Keratinocyte (primary cell): ENCODE measurements around the gene RPL28. TPM values are rescaled to one million over a fixed set of nuclear protein-coding genes. Genes with fewer than 3 reads are reported as not detected.
A peak's percentile ranks its signal among the peaks of the same experiment; 100 is the strongest.
"Not testable (repeated sequence)": the region's sequence is repeated elsewhere in the genome, so short reads cannot be mapped to it uniquely, and the experiment has no call there.

Experiments
- DNase-seq: peaks from one replicate; pipeline ENCODE4 v3.0.0-alpha.2; 2011; ENCODE audit warnings: low read depth, missing footprints, low spot score
- FAIRE-seq: peaks from 2 replicates; lab custom pipeline; 2011; peaks lifted over from hg19 to GRCh38; lab: Jason Lieb, UNC
- H2AFZ ChIP-seq: 2 replicates; pipeline ENCODE4 v1.6.0; 2012; ENCODE audit warnings: low read length, control low read depth, inconsistent platforms; ENCODE audit not compliant: control insufficient read depth
- H3K27ac ChIP-seq: 2 replicates; pipeline ENCODE4 v1.5.1; 2011; ENCODE audit warnings: low read length; ENCODE audit not compliant: control insufficient read depth, insufficient read depth
- H3K27me3 ChIP-seq: 3 replicates; pipeline ENCODE4 v1.6.0; 2011; ENCODE audit warnings: low read length; ENCODE audit not compliant: control insufficient read depth, insufficient read depth; ENCODE audit errors: extremely low read depth
- H3K36me3 ChIP-seq, 2 experiments: 2 replicates in 1 of 2; 3 replicates in 1 of 2; pipeline ENCODE4 v1.5.1; 2011; ENCODE audit warnings: low read length in 2 of 2, mild to moderate bottlenecking in 1 of 2; ENCODE audit not compliant: control insufficient read depth in 2 of 2, insufficient read depth in 2 of 2; ENCODE audit errors: extremely low read depth in 1 of 2
- H3K4me1 ChIP-seq: 3 replicates; pipeline ENCODE4 v1.5.1; 2011; ENCODE audit warnings: low read length; ENCODE audit not compliant: control insufficient read depth, insufficient read depth; ENCODE audit errors: extremely low read depth
- H3K4me2 ChIP-seq: 3 replicates; pipeline ENCODE4 v1.6.0; 2011; ENCODE audit warnings: low read depth, low read length; ENCODE audit not compliant: control insufficient read depth, insufficient read depth; ENCODE audit errors: extremely low read depth
- H3K4me3 ChIP-seq, 3 experiments: fragments of 200-600 bp in 1 of 3; sonication (generic) in 1 of 3; 2 replicates in 2 of 3; 3 replicates in 1 of 3; pipeline ENCODE4 v1.5.1; 2011 to 2016; ENCODE audit warnings: low read length in 3 of 3, mild to moderate bottlenecking in 3 of 3, control low read depth in 2 of 3, inconsistent platforms in 1 of 3, low read depth in 1 of 3, mixed read lengths in 1 of 3, mixed run types in 1 of 3, moderate library complexity in 1 of 3; ENCODE audit not compliant: control insufficient read depth in 2 of 3, insufficient read depth in 2 of 3; ENCODE audit errors: extremely low read depth in 1 of 3
- H3K79me2 ChIP-seq: 2 replicates; pipeline ENCODE4 v1.6.0; 2012; ENCODE audit warnings: low read length; ENCODE audit not compliant: control insufficient read depth, insufficient read depth
- H3K9ac ChIP-seq: 3 replicates; pipeline ENCODE4 v1.6.0; 2011; ENCODE audit warnings: low read length; ENCODE audit not compliant: control insufficient read depth, insufficient read depth; ENCODE audit errors: extremely low read depth
- H3K9me1 ChIP-seq: 3 replicates; pipeline ENCODE4 v1.6.0; 2011; ENCODE audit warnings: low read length; ENCODE audit not compliant: control insufficient read depth, insufficient read depth; ENCODE audit errors: extremely low read depth
- H3K9me3 ChIP-seq: 2 replicates; pipeline ENCODE4 v1.5.1; 2012; ENCODE audit warnings: low read depth, low read length; ENCODE audit not compliant: control insufficient read depth
- H4K20me1 ChIP-seq: 3 replicates; pipeline ENCODE4 v1.6.0; 2011; ENCODE audit warnings: low read length; ENCODE audit not compliant: control insufficient read depth, insufficient read depth; ENCODE audit errors: extremely low read depth
- EZH2 ChIP-seq: IDR thresholded peaks from one replicate; pipeline ENCODE4 v1.6.1; 2012; ENCODE audit warnings: inconsistent platforms, mild to moderate bottlenecking, low read length, moderate library complexity
- dilution Hi-C: fragments of 300-500 bp; cut with MboI; formaldehyde crosslinking; loops from one replicate; pipeline ENCODE4 v1.7.0; 2020; ENCODE audit warnings: low sequenced_read_pairs; ENCODE audit not compliant: extremely low pct_ligation_motif_present
- polyA plus RNA-seq, 5 experiments: library from polyadenylated mRNA; depleted of rRNA in 3 of 5; stranded (reverse) in 3 of 5; stranded (forward) in 1 of 5; unstranded in 1 of 5; fragments of >200 nt; gene quantifications; 1 replicate in 1 of 5; 2 replicates in 3 of 5; 3 replicates in 1 of 5; pipeline versions ENCODE4 v1.2.1 to v1.2.3, GENCODE V29; 2011 to 2012; ENCODE audit warnings: missing spikeins in 2 of 5, low read depth in 1 of 5, low replicate concordance in 1 of 5
- TF ChIP-seq, protein P1 (sequence below), 3 experiments: IDR thresholded peaks in 1 of 3; conservative IDR thresholded peaks in 1 of 3; optimal IDR thresholded peaks in 1 of 3; 2 replicates in 2 of 3; 3 replicates in 1 of 3; pipeline versions ENCODE3 to v1.5.1; 2011; ENCODE audit warnings: low read length in 3 of 3, mild to moderate bottlenecking in 3 of 3, moderate library complexity in 2 of 3, control low read depth in 1 of 3, inconsistent platforms in 1 of 3; ENCODE audit not compliant: insufficient read depth in 2 of 3; ENCODE audit errors: extremely low read depth in 1 of 3

RPL28 gene
- polyA plus RNA-seq, 1 donor (not counting 4 experiments of a cell fraction or from before 2014, with no cell fraction given): 282 TPM

- FAIRE-seq (peak; percentile 81), DNase-seq (peak; percentile 66)
- no peaks in the 10 kb centered on the region for H3K36me3 ChIP-seq
- H3K4me3 ChIP-seq: no peak overlapping the region
- peaks cover 28% of the 10 kb centered on the region for H3K4me1 ChIP-seq
- TF ChIP-seq, protein P1, sequence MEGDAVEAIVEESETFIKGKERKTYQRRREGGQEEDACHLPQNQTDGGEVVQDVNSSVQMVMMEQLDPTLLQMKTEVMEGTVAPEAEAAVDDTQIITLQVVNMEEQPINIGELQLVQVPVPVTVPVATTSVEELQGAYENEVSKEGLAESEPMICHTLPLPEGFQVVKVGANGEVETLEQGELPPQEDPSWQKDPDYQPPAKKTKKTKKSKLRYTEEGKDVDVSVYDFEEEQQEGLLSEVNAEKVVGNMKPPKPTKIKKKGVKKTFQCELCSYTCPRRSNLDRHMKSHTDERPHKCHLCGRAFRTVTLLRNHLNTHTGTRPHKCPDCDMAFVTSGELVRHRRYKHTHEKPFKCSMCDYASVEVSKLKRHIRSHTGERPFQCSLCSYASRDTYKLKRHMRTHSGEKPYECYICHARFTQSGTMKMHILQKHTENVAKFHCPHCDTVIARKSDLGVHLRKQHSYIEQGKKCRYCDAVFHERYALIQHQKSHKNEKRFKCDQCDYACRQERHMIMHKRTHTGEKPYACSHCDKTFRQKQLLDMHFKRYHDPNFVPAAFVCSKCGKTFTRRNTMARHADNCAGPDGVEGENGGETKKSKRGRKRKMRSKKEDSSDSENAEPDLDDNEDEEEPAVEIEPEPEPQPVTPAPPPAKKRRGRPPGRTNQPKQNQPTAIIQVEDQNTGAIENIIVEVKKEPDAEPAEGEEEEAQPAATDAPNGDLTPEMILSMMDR (optimal IDR thresholded peaks at IDR 0.05 in 1 of 3, IDR thresholded peaks at IDR 0.05 in 1 of 3, conservative IDR thresholded peaks at IDR 0.05 in 1 of 3; ENCODE audit: extremely low read depth in 1 of 3, insufficient read depth in 2 of 3, low read length in 3 of 3): no peak
- TF ChIP-seq EZH2: no peak
- H3K79me2 ChIP-seq: no peaks in the 10 kb centered on the region
- H2AFZ ChIP-seq: no peak overlapping the region
- H3K9me3 ChIP-seq: no peaks in the 10 kb centered on the region
- H3K9ac ChIP-seq: no peak overlapping the region
- H3K4me2 ChIP-seq: peak overlapping the region; percentile 67
- dilution Hi-C loops: no loop called here
- H3K9me1 ChIP-seq: no peaks in the 10 kb centered on the region
- peaks cover 5% of the 10 kb centered on the region for H4K20me1 ChIP-seq
- H3K27me3 ChIP-seq: peaks cover 56% of the 10 kb centered on the region
- H3K27ac ChIP-seq: no peak overlapping the region
Observed at GRCh38 chr19:55446060-55446459, 60.3 kb downstream of the RPL28 start.

DNA sequence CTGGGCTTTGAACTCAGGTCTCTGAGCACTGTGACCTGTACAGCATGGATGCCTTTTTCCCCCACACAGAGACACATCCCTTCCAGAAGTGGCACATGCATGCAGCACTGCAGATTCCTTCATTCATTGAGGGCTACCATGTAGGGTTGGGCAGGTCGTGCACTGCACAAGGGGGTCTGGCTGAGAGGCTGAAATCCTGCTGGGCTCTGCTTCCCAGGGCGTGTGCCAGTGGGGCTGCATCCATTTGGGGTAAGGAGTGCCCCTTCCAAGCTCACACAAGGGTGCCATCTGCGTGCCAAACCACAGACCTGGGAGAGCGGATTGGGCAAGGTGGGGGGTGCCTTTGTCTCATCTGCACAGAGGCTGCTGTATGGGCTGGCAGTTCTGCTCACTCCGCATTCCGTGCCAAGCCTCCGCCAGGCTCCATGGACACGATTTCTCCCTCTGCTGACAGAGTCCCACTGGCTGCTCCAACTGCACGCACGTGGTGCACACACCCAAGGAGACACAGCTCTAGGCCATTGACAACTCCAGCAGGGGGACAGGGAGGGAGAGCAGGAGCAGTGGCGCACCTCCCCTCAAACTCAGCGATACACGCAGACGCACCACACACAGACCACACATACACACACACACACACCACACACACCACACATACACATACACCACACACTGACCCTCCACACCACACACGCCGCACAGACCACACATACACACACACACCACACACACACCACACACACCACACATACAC, 61.9 kb downstream of the RPL28 start:
- no peak for FAIRE-seq
- no peak for DNase-seq
- no peak overlapping the region for H3K4me3 ChIP-seq
- H3K27me3 ChIP-seq: peaks cover 58% of the 10 kb centered on the region
- H3K4me1 ChIP-seq: peaks cover 26% of the 10 kb centered on the region
- H2AFZ ChIP-seq: no peak overlapping the region
- no peak overlapping the region for H3K27ac ChIP-seq
- no peaks in the 10 kb centered on the region for H3K79me2 ChIP-seq
- peaks cover 5% of the 10 kb centered on the region for H4K20me1 ChIP-seq
- no peak overlapping the region for H3K9ac ChIP-seq
- dilution Hi-C loops: no loop called here
- H3K36me3 ChIP-seq: no peaks in the 10 kb centered on the region
- H3K9me1 ChIP-seq: no peaks in the 10 kb centered on the region
- H3K4me2 ChIP-seq: no peak overlapping the region
- TF ChIP-seq, protein P1 (optimal IDR thresholded peaks at IDR 0.05 in 1 of 3, IDR thresholded peaks at IDR 0.05 in 1 of 3, conservative IDR thresholded peaks at IDR 0.05 in 1 of 3; ENCODE audit: extremely low read depth in 1 of 3, insufficient read depth in 2 of 3, low read length in 3 of 3): peak in 1 of 3 experiments; percentile 13
- TF ChIP-seq EZH2: peak; percentile 12
- H3K9me3 ChIP-seq: no peaks in the 10 kb centered on the region

DNA sequence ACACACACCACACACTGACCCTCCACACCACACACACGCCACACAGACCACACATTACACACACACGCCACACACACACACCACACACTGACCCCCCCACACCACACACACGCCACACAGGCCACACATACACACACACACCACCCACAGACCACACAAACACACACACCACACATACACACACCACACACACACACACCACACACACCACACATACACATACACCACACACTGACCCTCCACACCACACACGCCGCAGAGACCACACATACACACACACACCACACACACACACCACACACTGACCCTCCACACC, 62.4 kb downstream of the RPL28 start:
- H3K27ac ChIP-seq, H3K4me3 ChIP-seq, FAIRE-seq, H3K9me1 ChIP-seq, H3K79me2 ChIP-seq, DNase-seq, H4K20me1 ChIP-seq, H3K9ac ChIP-seq, H3K9me3 ChIP-seq, H3K4me2 ChIP-seq, H2AFZ ChIP-seq, dilution Hi-C loops, H3K36me3 ChIP-seq: not testable (repeated sequence)
- Histone ChIP-seq H3K27me3 (peaks cover 55% of the 10 kb centered on the region), H3K4me1 (peaks cover 26% of the 10 kb centered on the region)
